ENCODE measurements around the gene EIF4G3.
"Not testable (repeated sequence)": the region's sequence is repeated elsewhere in the genome, so short reads cannot be mapped to it uniquely, and the experiment has no call there.

Gene EIF4G3

DNA sequence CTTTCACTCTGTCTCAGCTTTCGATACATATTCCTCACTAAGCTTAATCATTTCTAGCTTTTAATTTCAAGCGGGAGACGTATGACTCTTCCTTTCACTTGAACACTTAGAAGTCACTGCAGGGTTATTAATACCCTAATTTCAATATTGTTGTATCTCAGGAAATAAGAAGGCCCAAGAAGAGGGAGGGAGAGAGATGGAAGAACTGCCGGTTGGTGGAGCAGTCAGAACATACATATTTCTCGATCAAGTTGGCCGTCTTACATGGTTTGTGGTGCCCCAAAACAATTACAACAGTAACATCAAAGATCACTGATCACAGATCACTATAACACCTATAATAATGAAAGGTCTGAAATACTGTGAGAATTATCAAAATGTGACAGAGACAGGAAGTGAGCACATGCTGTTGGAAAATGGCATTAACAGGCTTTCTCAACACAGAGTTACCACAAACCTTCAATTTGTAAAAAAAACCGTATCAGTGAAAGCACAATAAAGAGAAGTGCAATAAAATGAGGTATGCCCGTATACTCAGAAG, 244.2 kb downstream of the EIF4G3 start:
- no peak for DNase-seq

DNA sequence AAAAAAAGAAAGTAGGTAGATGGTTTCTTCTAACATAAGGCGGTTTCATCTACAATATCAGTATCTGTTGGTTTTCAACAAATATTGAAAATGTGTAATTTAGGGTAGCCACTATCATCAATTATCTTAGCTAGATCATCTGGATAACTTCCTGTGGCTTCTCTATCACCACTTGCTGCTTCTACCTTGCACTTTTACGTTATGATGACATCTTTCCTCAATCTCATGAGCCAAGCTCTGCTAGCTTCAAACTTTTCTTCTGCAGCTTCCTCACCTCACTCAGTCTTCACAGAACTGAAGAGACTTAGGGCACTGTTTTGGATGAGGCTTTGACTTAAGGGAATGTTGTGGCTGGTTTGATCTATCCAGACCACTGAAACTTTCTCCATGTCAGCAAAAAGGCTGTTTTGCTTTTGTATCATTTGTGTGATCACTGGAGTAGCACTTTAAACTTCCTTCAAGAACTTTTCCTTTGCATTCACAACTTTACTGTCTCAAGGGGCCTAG, 244.7 kb downstream of the EIF4G3 start:
- no peak for DNase-seq

DNA sequence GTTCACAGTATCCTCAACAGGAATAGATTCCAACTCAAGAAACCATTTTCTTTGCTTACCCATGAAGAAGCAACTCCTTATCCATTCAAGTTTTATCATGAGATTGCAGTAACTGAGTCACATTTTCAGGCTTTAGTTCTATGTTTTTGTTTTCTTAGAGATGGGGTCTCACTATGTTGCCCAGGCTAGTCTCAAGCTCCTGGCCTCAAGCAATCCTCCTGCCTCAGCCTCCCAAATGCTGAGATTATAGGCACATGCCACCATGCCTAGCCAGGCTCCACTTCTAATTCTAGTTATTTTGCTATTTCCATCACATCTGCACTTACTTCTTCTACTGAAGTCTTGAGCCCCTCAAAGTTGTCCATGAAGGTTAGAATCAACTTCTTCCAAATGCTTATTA, 246.3 kb downstream of the EIF4G3 start:
- no peak for DNase-seq

DNA sequence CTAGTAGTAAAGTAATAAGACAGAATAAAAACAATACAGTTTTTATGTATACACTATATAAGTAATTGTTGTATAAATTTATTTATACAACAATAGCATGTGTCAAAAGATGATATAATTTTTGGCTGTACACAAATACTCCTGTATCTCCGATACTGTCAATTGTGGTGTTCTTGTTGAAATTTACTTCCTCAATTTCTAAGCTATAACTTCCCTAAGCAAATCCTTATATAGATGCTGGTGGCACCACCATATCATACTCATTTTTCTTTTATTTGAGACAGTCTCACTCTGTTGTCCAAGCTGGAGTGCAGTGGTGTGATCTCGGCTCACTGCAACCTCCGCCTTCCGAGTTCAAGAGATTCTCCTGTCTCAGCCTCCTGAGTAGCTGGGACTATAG, 248.6 kb downstream of the EIF4G3 start:
- DNase-seq, result no peak

DNA sequence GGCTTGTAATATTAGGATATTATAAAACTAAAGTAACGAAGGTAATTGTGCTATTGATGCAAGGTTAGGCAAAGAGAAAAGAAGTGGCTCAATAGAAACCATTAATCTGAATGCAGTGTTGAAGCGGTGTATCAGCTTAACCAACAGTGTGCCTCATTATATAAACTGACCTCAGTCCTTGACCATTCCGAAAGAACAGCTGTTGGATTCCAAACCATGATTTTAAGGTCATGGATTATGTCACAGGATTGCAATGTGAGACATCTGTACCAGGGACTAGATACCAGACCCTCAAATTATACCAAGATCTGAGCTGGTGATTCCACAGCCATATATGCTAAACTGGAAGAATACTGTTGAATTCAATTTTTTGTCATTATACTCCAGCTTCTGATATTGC, 255.4 kb downstream of the EIF4G3 start:
- DNase-seq, result no peak

DNA sequence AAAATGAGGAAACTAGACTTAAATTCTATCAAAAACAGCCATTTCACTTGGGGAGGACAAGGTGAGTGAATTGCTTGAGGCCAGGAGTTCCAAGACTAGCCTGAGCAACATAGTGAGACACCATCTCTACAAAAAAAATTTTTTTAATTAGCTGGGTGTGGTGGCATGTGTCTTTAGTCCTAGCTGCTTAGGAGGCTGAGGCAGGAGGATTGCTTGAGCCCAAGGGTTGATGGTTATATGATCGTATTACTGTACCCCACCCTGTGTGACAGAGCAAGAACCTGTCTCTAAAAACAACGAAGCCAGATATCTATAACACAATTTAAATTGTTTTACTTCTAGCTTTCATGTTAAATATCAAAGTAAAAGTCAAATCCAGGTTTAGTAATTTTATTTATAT, 263.5 kb downstream of the EIF4G3 start:
- no peak for DNase-seq

DNA sequence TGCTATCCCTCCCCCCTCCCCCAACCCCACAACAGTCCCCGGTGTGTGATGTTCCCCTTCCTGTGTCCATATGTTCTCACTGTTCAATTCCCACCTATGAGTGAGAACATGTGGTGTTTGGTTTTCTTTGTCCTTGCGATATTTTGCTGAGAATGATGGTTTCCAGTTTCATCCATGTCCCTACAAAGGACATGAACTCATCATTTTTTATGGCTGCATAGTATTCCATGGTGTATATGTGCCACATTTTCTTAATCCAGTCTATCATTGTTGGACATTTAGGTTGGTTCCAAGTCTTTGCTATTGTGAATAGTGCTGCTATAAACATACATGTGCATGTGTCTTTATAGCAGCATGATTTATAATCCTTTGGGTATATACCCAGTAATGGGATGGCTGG, 269.2 kb downstream of the EIF4G3 start:
- not testable (repeated sequence) for DNase-seq

DNA sequence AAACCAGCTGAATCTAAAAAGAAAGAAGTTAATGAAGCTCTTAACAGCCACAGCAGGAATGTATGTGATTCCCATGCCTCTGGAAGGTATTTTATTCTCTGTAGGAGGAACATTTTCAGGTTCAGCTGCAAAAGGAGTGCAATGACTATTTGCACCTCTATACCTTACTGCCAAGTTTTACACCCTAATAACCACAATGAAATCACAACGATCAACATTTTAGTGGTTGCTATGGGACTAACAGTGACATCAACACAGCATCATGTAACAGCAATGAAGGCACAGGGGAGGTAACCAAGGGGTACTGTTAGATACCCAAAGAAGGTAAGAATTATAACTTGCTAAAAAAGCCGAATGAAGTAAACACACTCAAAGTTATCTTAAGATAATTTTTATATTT, 273.3 kb downstream of the EIF4G3 start:
- no peak for DNase-seq

DNA sequence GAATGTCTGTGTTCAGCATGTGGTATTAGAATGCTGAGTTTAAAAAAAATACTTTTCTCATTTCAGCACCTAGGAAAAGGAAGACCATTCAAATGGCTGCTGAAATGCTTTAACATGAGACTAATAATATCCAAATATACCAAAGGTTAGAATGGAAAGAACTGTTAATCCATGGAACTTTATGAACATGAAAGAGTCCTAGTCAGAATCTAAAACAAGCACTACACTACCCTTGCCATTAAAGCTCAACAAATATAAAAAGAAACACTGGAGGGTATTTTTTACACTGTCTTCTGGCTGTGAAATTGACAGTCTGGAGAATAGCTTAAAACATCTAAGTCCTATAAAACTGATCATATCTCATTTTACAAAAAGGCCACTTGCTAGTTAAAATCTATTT, 276.6 kb downstream of the EIF4G3 start:
- no peak for DNase-seq

DNA sequence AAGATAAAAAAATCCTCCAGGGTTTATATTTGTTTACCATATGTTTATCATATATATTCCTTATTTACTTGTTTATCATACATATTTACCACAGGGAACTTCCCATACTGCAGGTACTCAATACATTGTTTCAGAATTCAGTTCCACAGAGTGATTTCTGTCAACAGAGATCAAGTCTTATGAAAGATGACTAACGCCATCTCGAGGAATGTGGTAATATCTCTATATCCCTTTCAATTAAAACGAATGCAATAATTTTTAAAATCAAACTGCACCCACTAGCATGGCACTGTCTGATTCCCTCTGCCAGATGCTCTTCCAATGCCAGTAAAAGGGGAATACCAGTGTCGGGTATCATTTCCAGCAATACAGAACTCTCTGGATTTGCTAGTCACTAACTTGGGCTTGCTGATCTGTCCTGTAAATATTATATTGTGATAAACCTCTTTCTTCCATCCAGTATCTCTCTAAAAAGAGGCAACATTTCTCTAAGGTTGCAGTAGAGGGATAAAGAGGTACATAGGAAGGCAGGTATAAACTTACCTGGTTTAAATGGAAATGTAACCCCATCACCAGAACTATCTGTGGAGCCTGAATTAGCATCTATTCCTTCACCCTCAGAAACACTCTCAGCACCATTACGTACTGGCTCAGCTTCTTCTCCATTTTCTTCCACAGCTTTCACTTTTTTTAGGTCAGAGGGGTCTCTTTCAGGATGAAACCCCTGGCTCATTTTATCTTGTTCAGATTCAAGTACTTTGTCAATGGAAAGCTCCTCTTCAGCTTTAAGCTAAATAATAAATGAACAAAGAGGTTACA, 277.3 kb downstream of the EIF4G3 start:
- no peak for DNase-seq

DNA sequence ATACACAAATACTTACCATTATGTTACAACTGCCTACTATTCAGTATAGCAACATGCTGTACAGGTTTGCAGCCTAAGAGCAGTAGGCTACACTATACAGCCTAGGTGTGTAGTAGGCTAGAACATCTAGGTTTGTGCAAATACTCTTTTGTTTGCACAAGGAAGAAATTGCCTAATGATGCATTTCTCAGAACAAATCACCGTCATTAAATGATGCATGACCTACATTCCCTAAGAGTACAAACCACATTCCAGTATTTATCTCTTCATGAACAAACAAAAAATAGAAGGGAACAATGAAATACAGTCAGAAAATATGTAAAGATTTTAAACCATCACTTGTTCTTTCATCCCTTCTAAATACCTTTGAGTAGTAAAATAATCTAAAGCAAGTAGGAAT, 279.9 kb downstream of the EIF4G3 start:
- DNase-seq, result no peak

DNA sequence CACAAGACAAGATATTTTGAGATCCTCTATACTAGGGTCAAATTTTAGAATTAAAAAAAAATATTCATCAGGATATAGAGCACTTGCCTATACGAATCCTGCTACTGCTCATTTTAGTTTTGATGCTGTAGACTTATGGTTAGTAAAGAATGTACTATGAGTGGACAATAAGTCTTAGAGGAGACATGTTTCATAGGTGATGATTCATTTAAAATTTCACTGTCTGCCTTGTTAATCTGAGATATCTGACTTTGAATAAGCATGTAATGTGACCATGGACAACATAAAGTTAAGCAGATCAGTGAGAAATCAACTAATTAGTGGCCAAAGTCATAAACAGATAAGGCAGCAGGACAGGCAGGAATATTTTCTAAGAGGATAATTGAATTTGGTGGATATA, 282.8 kb downstream of the EIF4G3 start:
- DNase-seq, result no peak

DNA sequence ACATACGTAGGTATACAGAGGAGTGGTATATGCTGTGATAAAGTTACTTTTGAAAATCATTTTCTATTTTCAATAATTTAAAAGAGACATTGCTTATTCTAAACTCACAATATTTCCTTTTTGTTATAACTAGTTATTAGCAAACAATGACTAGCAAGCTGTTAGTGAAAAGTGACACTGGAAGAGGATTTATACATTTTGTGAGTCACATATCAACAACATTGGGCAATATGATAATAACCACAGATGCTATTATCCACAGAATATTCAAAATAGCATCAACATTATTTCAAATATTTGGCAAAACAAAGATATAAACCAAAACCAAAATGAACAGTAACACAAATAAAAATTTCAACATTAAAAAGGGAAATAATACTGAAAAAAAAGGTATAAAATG, 285.6 kb downstream of the EIF4G3 start:
- DNase-seq, result no peak

DNA sequence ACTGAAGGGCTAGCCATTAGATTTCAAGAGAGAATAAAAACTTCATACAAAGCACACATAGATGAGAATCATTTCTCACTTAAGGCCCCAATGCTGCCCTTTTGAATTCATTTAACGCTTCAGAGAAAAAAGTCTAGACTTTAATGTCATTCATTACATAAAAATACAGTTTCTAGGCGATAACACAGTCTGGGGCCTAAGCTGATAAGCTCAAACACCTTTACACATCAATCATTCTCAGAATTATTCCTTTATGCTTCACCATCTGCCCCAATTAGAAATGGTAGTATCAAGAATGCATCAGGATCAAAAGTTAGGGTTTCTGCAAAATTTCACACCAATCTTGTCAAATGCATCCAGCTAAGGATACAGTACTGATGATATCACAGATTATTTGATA, 289.5 kb downstream of the EIF4G3 start:
- DNase-seq, result no peak

DNA sequence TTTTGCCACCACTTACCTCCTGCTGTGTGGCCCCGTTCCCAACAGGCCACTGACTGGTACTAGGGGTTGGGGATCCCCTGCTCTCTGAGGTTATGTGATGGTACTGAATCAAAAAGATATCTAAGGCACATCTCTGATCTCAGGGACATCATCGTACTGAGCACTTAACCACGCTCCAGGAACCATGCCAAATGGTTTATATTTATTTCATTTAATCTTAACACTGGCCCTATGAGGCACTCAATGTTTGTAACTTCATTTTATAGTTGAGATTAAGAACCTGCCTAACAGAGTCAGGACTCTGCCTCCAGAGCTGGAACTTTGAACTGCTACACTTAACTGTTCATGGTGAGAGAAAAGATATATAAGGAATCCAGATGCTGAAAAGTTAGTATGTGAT, 291.6 kb downstream of the EIF4G3 start:
- DNase-seq, result no peak

DNA sequence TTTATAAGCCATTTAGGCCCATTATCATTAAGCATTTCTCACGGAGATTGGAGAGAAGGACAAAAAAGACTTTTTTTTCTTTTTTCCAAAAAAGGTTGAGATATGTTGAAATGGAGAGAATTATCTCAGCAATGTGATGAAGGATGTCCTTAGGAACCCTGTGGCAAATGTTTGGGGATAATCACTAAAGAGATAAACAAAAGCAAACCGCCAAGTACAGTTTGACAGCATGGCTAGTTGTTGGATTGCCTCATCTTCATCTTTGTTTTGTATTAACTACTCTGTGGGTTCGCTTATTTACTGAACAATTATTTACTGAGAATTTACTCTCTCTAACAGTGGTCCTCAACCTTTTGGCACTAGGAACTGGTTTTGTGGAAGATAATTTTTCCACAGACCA, 292.2 kb downstream of the EIF4G3 start:
- no peak for DNase-seq

DNA sequence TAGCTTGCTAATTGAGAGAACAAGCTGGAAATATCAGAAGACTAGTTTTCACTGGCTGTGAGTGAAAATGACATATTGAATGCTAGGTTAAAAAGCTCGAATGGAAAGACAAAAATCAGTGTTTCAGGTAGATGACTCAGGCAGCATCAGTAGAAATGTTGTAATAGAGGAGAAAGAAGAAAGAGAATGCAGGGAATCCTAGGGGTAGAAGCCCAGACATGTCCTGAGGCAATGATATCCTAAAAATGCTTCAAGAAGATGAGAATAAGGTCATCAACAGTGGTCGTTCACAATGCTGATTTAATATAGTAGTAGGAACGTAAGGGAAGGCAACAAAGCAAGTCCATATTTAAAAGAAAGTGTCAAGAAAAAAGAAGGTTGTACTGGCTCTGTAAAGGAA, 292.9 kb downstream of the EIF4G3 start:
- no peak for DNase-seq

DNA sequence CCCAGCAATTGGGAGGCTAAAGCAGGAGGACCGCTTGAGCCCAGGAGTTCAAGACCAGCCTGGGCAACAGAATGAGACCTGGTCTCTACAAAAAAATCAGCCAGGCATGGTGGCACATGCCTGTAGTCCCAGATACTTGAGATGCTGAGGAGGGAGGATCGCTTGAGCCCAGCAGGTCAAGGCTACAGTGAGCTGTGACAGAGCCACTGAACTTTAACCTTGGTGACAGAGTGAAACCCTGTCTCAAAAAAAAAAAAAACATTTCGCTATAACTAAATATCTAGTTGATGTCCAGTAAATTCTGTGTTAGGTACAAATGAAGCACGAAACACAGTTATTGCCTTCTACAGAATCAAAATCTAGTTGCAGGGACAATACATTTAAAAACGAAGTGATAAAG, 293.9 kb downstream of the EIF4G3 start:
- no peak for DNase-seq

DNA sequence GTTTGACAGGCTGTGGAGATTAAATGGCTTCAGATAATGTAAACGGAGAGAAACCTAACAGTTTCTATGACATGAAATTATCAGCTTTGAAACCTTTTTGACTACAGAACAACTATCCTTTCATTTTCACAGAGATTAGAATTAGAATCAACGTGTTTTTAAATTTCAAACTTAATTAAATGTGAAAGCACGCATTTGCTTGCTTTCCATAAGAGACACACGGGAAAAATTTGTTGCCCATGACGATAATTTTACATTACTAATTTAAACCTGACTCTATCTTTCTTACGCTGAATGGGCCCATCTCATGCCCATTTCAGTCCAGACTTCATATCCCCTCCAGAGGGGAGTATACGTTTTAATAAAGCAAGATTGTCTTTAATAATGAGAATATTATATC, 297.9 kb downstream of the EIF4G3 start:
- no peak for DNase-seq

DNA sequence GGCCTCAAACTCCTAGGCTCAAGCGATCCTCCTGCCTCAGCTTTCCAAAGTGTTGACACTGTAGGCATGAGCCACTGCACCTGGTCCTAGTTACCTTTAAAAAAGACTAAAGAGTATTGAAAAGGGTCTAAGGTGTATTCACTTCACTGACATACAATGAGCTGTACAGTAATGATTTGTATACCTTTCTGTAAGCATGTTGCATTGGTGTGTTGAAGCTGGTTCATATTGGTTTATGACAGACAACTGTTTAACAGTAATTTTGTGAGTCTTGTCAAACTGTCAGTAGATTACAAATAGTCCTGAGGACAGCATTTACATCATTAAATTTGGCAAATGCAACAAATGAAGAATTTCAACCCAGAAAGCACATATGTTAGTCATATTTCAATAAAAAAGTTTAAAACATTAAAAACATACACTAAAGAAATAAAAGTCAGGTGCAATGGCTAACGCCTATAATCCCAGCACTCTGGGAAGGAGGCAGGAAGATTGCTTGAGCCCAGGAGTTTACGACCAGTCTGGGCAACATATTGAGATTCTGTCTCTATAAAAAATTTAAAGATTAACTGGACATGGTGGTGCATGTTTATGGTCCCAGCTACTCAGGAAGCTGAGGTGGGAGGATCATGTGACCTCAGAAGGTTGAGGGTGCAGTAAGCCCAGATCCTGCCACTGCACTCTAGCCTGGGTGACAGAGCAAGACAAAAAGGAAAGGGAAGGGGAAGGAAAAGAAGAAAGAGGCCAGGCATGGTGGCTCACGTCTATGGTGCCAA, 301.3 kb downstream of the EIF4G3 start:
- no peak for DNase-seq

DNA sequence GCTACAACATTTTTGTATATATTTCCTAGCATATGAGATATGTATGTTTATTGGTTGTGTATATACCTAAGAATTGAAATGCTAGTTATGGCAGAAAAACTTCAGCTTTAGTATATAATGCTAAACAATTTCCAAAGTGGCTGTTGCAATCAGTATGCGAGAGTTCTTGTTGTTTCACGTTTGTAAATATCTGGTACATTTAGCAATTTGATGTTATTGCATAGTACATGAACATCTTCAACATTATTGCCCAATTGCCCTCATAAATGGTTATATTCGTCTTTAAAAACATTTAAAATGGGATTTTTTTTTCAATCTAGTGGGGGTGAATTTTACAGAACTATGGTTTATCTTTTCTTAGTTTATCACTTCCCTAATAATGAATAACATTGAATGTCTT, 303.4 kb downstream of the EIF4G3 start:
- DNase-seq, result no peak

DNA sequence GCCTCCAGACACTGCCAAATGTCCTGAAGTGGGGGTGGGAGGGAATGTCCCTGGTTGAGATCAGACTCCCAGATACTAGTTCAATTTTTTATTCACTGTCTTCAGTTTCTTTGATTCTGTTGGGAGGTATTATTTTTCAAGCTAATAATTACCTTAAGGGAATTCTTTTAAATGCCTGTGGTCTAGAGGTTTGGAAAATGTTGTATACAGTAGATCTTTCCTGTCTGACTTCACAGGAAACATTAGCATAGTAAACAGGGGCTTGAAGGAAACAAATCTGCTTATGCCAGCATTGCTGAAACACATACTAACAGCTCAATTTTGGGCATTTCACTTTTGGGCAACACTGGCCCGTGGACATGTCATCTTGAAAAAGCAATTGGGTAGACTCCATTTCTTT, 305.3 kb downstream of the EIF4G3 start:
- DNase-seq, result no peak

DNA sequence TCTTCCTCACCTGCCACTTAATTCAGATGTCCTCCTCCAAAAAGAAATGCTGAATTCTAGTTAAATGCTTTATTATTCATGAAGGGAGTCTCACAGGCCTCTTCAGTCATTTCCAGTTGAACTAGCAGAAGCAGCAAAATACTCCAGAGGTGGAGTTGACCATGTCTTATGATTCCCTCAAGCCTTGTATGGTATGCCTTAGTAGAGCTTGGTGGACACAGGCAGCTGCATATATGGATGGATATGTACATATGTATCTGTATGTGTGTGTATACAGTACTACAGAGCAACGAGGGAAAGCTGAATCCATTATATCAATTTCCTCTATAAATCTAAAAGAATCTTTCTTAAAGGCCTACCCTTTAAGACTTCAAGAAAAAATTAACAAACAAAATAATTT, 306.0 kb downstream of the EIF4G3 start:
- no peak for DNase-seq

DNA sequence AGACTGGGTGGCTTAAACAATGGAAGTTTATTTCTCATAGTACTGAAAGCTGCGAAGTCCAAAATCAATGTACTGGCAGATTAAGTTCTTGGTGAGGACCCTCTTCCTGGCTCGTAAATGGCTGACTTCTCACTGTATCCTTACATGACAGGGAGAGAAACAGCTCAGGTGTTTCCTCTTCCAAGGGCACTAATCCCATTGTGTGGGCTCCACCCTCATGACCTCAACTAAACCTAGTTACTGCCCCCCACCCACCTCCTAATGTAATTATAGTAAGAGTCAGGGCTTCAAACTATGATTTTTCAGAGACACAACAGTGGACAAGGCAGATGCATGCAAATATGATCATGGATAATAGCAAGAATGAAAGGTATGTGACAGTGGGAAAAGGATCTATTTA, 308.4 kb downstream of the EIF4G3 start:
- DNase-seq, result no peak
